CD4-positive, alpha-beta T cell (primary cell): ENCODE measurements around the gene MFAP2. TPM values are rescaled to one million over a fixed set of nuclear protein-coding genes. Genes with fewer than 3 reads are reported as not detected.

ENCODE experiments used
- ATAC-seq: fragments of 200-7000 bp; cut with Tn5 transposase; one replicate; pipeline ENCODE4 v1.10.0; 2022; ENCODE audit warnings: mild to moderate bottlenecking; ENCODE audit not compliant: poor library complexity
- CTCF ChIA-PET: fragments of 350-600 bp; sonication (Branson Sonifier 250); formaldehyde crosslinking; loops from one replicate; lab custom pipeline; 2021; ENCODE audit warnings: antibody characterized with exemption, inconsistent platforms; lab: Charles Lee
- POLR2A ChIA-PET: fragments of 350-600 bp; sonication (Branson Sonifier 250); formaldehyde crosslinking; loops from one replicate; lab custom pipeline; 2021; ENCODE audit warnings: antibody characterized with exemption, inconsistent platforms; lab: Charles Lee
- DNase-seq, 14 experiments: peaks; one replicate each; pipeline ENCODE4 v3.0.0-alpha.2; 2013 to 2020; ENCODE audit warnings: mixed read lengths in 2 of 14
- H3K27ac ChIP-seq, 2 donors: one replicate each; pipeline versions ENCODE4 v1.5.1 to v1.7.0; 2013; ENCODE audit warnings: low read length in 2 of 2, low read depth in 1 of 2, mild to moderate bottlenecking in 1 of 2
- H3K27me3 ChIP-seq, 2 experiments: 1 replicate in 1 of 2; 2 replicates in 1 of 2; pipeline versions ENCODE4 v1.6.1 to v1.7.0; 2013; ENCODE audit warnings: low read length in 2 of 2, control low read depth in 1 of 2, mild to moderate bottlenecking in 1 of 2, moderate library complexity in 1 of 2; ENCODE audit not compliant: insufficient read depth in 2 of 2, control insufficient read depth in 1 of 2
- H3K36me3 ChIP-seq: one replicate; pipeline ENCODE4 v1.6.1; 2013; ENCODE audit warnings: low read length, control low read depth; ENCODE audit not compliant: insufficient read depth
- H3K4me1 ChIP-seq: one replicate; pipeline ENCODE4 v1.6.1; 2013; ENCODE audit warnings: low read length, control low read depth; ENCODE audit not compliant: insufficient read depth
- H3K4me3 ChIP-seq: one replicate; pipeline ENCODE4 v1.5.1; 2013; ENCODE audit warnings: mild to moderate bottlenecking, low read length, moderate library complexity
- H3K9me3 ChIP-seq, 2 experiments: 1 replicate in 1 of 2; 2 replicates in 1 of 2; pipeline versions ENCODE4 v1.6.1 to v1.7.0; 2013; ENCODE audit warnings: low read length in 2 of 2, mild to moderate bottlenecking in 2 of 2, control low read depth in 1 of 2, moderate library complexity in 1 of 2; ENCODE audit not compliant: control insufficient read depth in 1 of 2, insufficient read depth in 1 of 2
- H3K27ac Mint-ChIP-seq: one replicate; pipeline ENCODE4 v1.8.0; 2020; ENCODE audit warnings: mixed read lengths
- H3K27me3 Mint-ChIP-seq: one replicate; pipeline ENCODE4 v1.8.0; 2021; ENCODE audit warnings: mixed read lengths
- H3K36me3 Mint-ChIP-seq: one replicate; pipeline ENCODE4 v1.8.0; 2021; ENCODE audit warnings: low read depth, mixed read lengths
- H3K4me1 Mint-ChIP-seq: one replicate; pipeline ENCODE4 v1.8.0; 2021; ENCODE audit warnings: low read depth, mixed read lengths
- H3K4me3 Mint-ChIP-seq: one replicate; pipeline ENCODE4 v1.8.0; 2020; ENCODE audit warnings: mild to moderate bottlenecking, mixed read lengths
- H3K9me3 Mint-ChIP-seq: one replicate; pipeline ENCODE4 v1.8.0; 2020; ENCODE audit warnings: mixed read lengths
- intact Hi-C, 2 experiments: fragments of 100-400 bp; cut with DNase I in 1 of 2; cut with micrococcal nuclease in 1 of 2; formaldehyde crosslinking; loops; one replicate each; pipeline versions ENCODE4 v1.15.1 to v1.9.0; 2023 to 2025; cut with DNase I, micrococcal nuclease
- total RNA-seq, 174 experiments: library from RNA in 2 of 174; stranded (reverse) in 2 of 174; gene quantifications; one replicate each; pipeline ENCODE4 v1.2.3 and lab custom pipeline; 2021 to 2026
- TF ChIP-seq, protein P1 (sequence below): fragments of 200-600 bp; IDR thresholded peaks from one replicate; pipeline ENCODE4 v1.8.0; 2022; ENCODE audit warnings: antibody characterized with exemption, mild to moderate bottlenecking

The MFAP2 gene
- total RNA-seq, 2 experiments from 2014 or later: not detected

DNA sequence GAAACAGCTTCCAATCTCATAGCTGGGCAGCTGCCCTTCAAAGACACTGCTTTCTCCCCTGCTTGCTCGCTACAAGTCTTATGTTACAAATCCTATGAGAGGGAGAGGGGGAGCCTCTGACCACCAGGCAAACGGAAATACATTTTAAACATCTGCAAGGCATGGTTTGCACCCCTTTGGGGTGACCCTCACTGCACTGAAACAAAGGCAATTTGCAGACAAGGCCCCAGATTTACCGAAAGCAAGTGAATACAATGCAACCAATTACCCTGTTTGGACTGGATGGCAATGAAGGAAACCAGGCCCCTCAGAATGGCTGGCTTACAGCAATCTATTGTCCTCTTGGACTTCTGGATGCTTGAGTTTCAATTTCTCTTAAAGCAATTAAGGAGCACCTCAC, 43.2 kb upstream of the MFAP2 start:
- DNase-seq: no peak
- ATAC-seq: no peak
- intact Hi-C loops: no loop called here
- Mint-ChIP-seq H3K36me3 (peaks cover 95% of the 10 kb centered on the region), H3K4me3 (no peak overlapping the region), H3K9me3 (no peaks in the 10 kb centered on the region), H3K27me3 (no peaks in the 10 kb centered on the region), H3K27ac (peak overlapping the region; percentile 36), H3K4me1 (no peaks in the 10 kb centered on the region)
- ChIA-PET POLR2A (no interaction called here), CTCF (no interaction called here)
- TF ChIP-seq, protein P1, sequence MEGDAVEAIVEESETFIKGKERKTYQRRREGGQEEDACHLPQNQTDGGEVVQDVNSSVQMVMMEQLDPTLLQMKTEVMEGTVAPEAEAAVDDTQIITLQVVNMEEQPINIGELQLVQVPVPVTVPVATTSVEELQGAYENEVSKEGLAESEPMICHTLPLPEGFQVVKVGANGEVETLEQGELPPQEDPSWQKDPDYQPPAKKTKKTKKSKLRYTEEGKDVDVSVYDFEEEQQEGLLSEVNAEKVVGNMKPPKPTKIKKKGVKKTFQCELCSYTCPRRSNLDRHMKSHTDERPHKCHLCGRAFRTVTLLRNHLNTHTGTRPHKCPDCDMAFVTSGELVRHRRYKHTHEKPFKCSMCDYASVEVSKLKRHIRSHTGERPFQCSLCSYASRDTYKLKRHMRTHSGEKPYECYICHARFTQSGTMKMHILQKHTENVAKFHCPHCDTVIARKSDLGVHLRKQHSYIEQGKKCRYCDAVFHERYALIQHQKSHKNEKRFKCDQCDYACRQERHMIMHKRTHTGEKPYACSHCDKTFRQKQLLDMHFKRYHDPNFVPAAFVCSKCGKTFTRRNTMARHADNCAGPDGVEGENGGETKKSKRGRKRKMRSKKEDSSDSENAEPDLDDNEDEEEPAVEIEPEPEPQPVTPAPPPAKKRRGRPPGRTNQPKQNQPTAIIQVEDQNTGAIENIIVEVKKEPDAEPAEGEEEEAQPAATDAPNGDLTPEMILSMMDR: no peak
- Histone ChIP-seq H3K4me1 (no peaks in the 10 kb centered on the region), H3K36me3 (peaks cover 93% of the 10 kb centered on the region), H3K9me3 (no peaks in the 10 kb centered on the region), H3K27ac (no peak overlapping the region), H3K27me3 (no peaks in the 10 kb centered on the region), H3K4me3 (no peak overlapping the region)

DNA sequence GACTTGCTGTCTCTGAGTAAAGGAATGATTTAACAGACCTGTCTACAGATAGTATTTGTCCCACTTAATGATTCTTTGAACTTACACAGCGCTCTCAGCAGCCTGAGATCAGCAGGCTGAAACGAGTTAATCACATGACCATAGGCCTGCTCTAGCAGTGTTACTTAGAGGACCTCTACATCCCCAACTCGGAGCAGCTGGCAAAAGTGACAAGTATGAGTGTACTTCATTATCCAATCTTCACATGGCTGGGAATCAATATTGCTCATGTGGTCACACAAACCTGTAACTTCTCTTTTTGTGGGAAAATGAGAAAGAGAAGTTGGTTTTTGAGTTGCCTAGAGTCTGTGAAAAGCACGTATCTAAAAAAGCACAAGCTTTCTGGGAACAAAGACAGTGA, 42.7 kb upstream of the MFAP2 start:
- no peak for ATAC-seq
- H3K4me3 Mint-ChIP-seq: no peak overlapping the region

DNA sequence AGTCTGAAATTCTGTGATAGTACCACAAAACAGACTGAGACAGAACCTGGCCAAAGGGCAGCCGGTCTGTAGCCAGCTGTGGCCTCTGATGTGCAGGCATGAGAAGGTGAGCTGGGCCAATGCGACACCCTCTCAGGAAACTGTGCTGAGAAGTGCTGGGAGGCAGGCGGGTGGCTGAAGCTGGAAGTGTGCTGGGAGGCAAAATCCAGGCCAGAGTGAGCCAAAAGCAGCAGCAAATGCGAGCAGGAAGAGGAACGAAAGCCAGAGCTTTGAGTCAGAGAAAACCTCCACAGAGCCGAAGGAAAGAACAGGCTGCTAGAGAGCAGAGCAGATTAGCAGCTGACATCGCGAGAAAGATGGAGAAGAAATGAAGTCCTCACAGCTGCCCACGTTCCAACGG, 41.5 kb upstream of the MFAP2 start:
- Mint-ChIP-seq H3K4me1 (no peaks in the 10 kb centered on the region), H3K36me3 (peaks cover 89% of the 10 kb centered on the region), H3K9me3 (no peaks in the 10 kb centered on the region), H3K27ac (no peak overlapping the region), H3K4me3 (no peak overlapping the region), H3K27me3 (no peaks in the 10 kb centered on the region)
- H3K4me1 ChIP-seq: no peaks in the 10 kb centered on the region
- intact Hi-C loops: no loop called here
- TF ChIP-seq, protein P1: no peak
- no peak overlapping the region for H3K4me3 ChIP-seq
- H3K27ac ChIP-seq: no peak overlapping the region
- POLR2A ChIA-PET: interaction anchor here (1.6 kb wide), 1 partner anchor 23 kb away, joined by 3 read pairs; no protein-coding TSS in a partner anchor
- no peak for DNase-seq
- CTCF ChIA-PET: interaction anchor here (1.2 kb wide), 1 partner anchor 70 kb away, joined by 3 read pairs; no protein-coding TSS in a partner anchor
- no peaks in the 10 kb centered on the region for H3K9me3 ChIP-seq
- peaks cover 83% of the 10 kb centered on the region for H3K36me3 ChIP-seq
- H3K27me3 ChIP-seq: no peaks in the 10 kb centered on the region
- no peak for ATAC-seq

More for the DNA sequence above, 42.7 kb upstream of the MFAP2 start:
- Histone ChIP-seq H3K36me3 (peaks cover 93% of the 10 kb centered on the region), H3K9me3 (no peaks in the 10 kb centered on the region), H3K4me1 (no peaks in the 10 kb centered on the region), H3K27me3 (no peaks in the 10 kb centered on the region), H3K27ac (no peak overlapping the region), H3K4me3 (no peak overlapping the region)
- peaks cover 94% of the 10 kb centered on the region for H3K36me3 Mint-ChIP-seq
- no peak for DNase-seq
- ChIA-PET POLR2A (no interaction called here), CTCF (no interaction called here)
- H3K9me3 Mint-ChIP-seq: no peaks in the 10 kb centered on the region
- intact Hi-C loops: no loop called here
- H3K27ac Mint-ChIP-seq: no peak overlapping the region
- no peaks in the 10 kb centered on the region for H3K4me1 Mint-ChIP-seq
- TF ChIP-seq, protein P1: no peak
- no peaks in the 10 kb centered on the region for H3K27me3 Mint-ChIP-seq
